Psoas muscle (tissue), 8 donors: Measurements from ENCODE around the gene IQCN. TPM values are rescaled to one million over a fixed set of nuclear protein-coding genes. Genes with fewer than 3 reads are reported as not detected.
"Not testable (repeated sequence)": the region's sequence is repeated elsewhere in the genome, so short reads cannot be mapped to it uniquely, and the experiment has no call there.

Experiments used
- ATAC-seq, 4 donors: fragments of 200-7000 bp; cut with Tn5 transposase; one replicate each; pipeline ENCODE4 v1.9.1; 2020; ENCODE audit warnings: moderate library complexity in 3 of 4, mild to moderate bottlenecking in 2 of 4
- DNase-seq, 2 donors: peaks; one replicate each; pipeline ENCODE4 v3.0.0-alpha.2; 2020
- H3K27ac ChIP-seq: fragments of 200-600 bp; one replicate; pipeline ENCODE4 v1.8.0; 2022
- H3K27me3 ChIP-seq, 3 donors: fragments of 200-600 bp in 1 of 3; one replicate each; pipeline versions ENCODE4 v1.6.1 to v1.8.0; 2013 to 2022; ENCODE audit warnings: low read length in 2 of 3, mild to moderate bottlenecking in 2 of 3, moderate library complexity in 1 of 3; ENCODE audit not compliant: insufficient read depth in 3 of 3
- H3K36me3 ChIP-seq, 2 donors: fragments of 200-600 bp in 1 of 2; one replicate each; pipeline versions ENCODE4 v1.6.1 to v1.8.0; 2013 to 2022; ENCODE audit warnings: low read depth in 1 of 2, mild to moderate bottlenecking in 1 of 2, moderate library complexity in 1 of 2; ENCODE audit not compliant: insufficient read depth in 1 of 2
- H3K4me1 ChIP-seq: fragments of 200-600 bp; one replicate; pipeline ENCODE4 v1.8.0; 2022
- H3K4me3 ChIP-seq: fragments of 200-600 bp; one replicate; pipeline ENCODE4 v1.8.0; 2022; ENCODE audit warnings: mild to moderate bottlenecking
- H3K9me3 ChIP-seq: fragments of 200-600 bp; one replicate; pipeline ENCODE4 v1.8.0; 2022
- CTCF ChIP-seq: fragments of 200-600 bp; IDR thresholded peaks from one replicate; pipeline ENCODE4 v1.8.0; 2022; ENCODE audit warnings: antibody characterized with exemption
- WGBS, 3 donors: extraction: QIAGEN DNeasy Blood & Tissue Kit; methylation state at CpG; one replicate each; pipeline versions ENCODE4 v1.1.6 to v1.1.7; 2013; 5-methylcytosine and 5-hydroxymethylcytosine counted together
- intact Hi-C, 2 donors: fragments of 100-400 bp; cut with DNase I; formaldehyde crosslinking; loops; one replicate each; pipeline versions ENCODE4 v1.11.0 to v1.14.2; 2022
- polyA plus RNA-seq, 3 donors: library from polyadenylated mRNA; stranded (reverse); fragments of 200-250 nt; gene quantifications; one replicate each; pipeline ENCODE4 v1.2.3, GENCODE V29; 2013
- total RNA-seq, 4 donors: library from RNA; stranded (reverse); fragmentation: NEBNext Ultra II Directional in 2 of 4; extraction: Animal tissue kit (Norgen Biotek cat#: 25700) in 2 of 4; gene quantifications; one replicate each; pipeline versions ENCODE4 v1.2.1 to v1.2.4, GENCODE V29; 2021 to 2023
- donor health status: healthy with polysubstance abuse.
- donor health status: DM: no; HTN: no; CAD: no; lungs with moderate emphysema.
- donor health status: Bipolar disorder and iron deficiency.
- donor health status: healthy.
- donor health status: DM: yes; HTN: yes; CAD: no.
- donor health status: DM: no; HTN: no; CAD: no.
- donor health status: DM: no; HTN: no; CAD: no.
- donor health status: DM: yes; HTN: yes; CAD: no.

Gene IQCN
- total and polyA plus RNA-seq, 7 donors = 0.12 to 1.5 (median 0.39) TPM

- no peak overlapping the region for H3K27ac ChIP-seq
- DNase-seq (no peak), ATAC-seq (no peak)
- TF ChIP-seq CTCF = no peak
- WGBS, 3 donors = 87 to 97% (median 89%) methylated on average over 3 of the region's 3 CpGs
- no peaks in the 10 kb centered on the region for H3K9me3 ChIP-seq
- no peaks in the 10 kb centered on the region for H3K4me1 ChIP-seq
- intact Hi-C loops = no loop called here
- no peak overlapping the region for H3K4me3 ChIP-seq
- H3K27me3 ChIP-seq = peaks cover 0 to 3% (median 0%) of the 10 kb centered on the region in 3 donors
- no peaks in the 10 kb centered on the region for H3K36me3 ChIP-seq
Observed at GRCh38 chr19:18218600-18218999, 55.7 kb downstream of the IQCN start.

- peaks cover 0 to 3% (median 0%) of the 10 kb centered on the region in 3 donors for H3K27me3 ChIP-seq
- no peak overlapping the region for H3K4me3 ChIP-seq
- no peaks in the 10 kb centered on the region for H3K4me1 ChIP-seq
- H3K9me3 ChIP-seq = no peaks in the 10 kb centered on the region
- 82 to 89% (median 82%) methylated on average over 17 of the region's 17 CpGs for WGBS, 3 donors
- DNase-seq = no peak
- intact Hi-C loops = no loop called here
- no peak for TF ChIP-seq CTCF
- H3K36me3 ChIP-seq = no peaks in the 10 kb centered on the region
- H3K27ac ChIP-seq = no peak overlapping the region
- no peak for ATAC-seq
Observed at GRCh38 chr19:18218159-18218558, 56.1 kb downstream of the IQCN start.

GRCh38 chr19:18216789-18217188, 57.5 kb downstream of the IQCN start:
- intact Hi-C loops = no loop called here
- no peak overlapping the region for H3K4me3 ChIP-seq
- no peak for TF ChIP-seq CTCF
- H3K27me3 ChIP-seq = peaks cover 0 to 3% (median 0%) of the 10 kb centered on the region in 3 donors
- no peak overlapping the region for H3K27ac ChIP-seq
- 91 to 96% (median 96%) methylated on average over 8 of the region's 8 CpGs for WGBS, 3 donors
- H3K4me1 ChIP-seq = no peaks in the 10 kb centered on the region
- no peak for DNase-seq
- H3K9me3 ChIP-seq = no peaks in the 10 kb centered on the region
- ATAC-seq = no peak
- H3K36me3 ChIP-seq = no peaks in the 10 kb centered on the region

GRCh38 chr19:18214779-18215433, 59.3 kb downstream of the IQCN start:
- Histone ChIP-seq H3K4me3 (no peak overlapping the region), H3K27ac (no peak overlapping the region), H3K36me3 (no peaks in the 10 kb centered on the region), H3K27me3 (no peaks in the 10 kb centered on the region), H3K9me3 (no peaks in the 10 kb centered on the region), H3K4me1 (no peaks in the 10 kb centered on the region)
- intact Hi-C loops = no loop called here
- no peak for TF ChIP-seq CTCF
- WGBS, 3 donors = 66 to 79% (median 67%) methylated on average over 7 of the region's 7 CpGs
- no peak for ATAC-seq
- no peak for DNase-seq

GRCh38 chr19:18211683-18212082, 62.6 kb downstream of the IQCN start:
- ATAC-seq (no peak), DNase-seq (no peak)
- Histone ChIP-seq H3K4me3 (no peak overlapping the region), H3K4me1 (peaks cover 5% of the 10 kb centered on the region), H3K9me3 (no peaks in the 10 kb centered on the region), H3K27me3 (no peaks in the 10 kb centered on the region), H3K27ac (no peak overlapping the region), H3K36me3 (no peaks in the 10 kb centered on the region)
- TF ChIP-seq CTCF = no peak
- intact Hi-C loops = no loop called here
- 82 to 83% (median 83%) methylated on average over 14 of the region's 14 CpGs for WGBS, 3 donors

GRCh38 chr19:18209912-18210311, 64.3 kb downstream of the IQCN start:
- not testable (repeated sequence) for H3K27me3 ChIP-seq, ATAC-seq, H3K4me3 ChIP-seq, DNase-seq, H3K9me3 ChIP-seq, H3K27ac ChIP-seq, H3K36me3 ChIP-seq
- intact Hi-C loops = loop anchor here (5.0 kb wide), 2 partner anchors 122 to 202 kb away; no protein-coding TSS in a partner anchor
- peaks cover 10% of the 10 kb centered on the region for H3K4me1 ChIP-seq
- WGBS, 3 donors = 85 to 86% (median 86%) methylated on average over 4 to 5 of the region's 5 CpGs
